Peyer's patch (tissue), 4 donors: ENCODE data around the gene TRAF5. TPM values are rescaled to one million over a fixed set of nuclear protein-coding genes. Genes with fewer than 3 reads are reported as not detected.
"Not testable (repeated sequence)": the region's sequence is repeated elsewhere in the genome, so short reads cannot be mapped to it uniquely, and the experiment has no call there.

ENCODE experiments used
- DNase-seq, 3 donors: peaks; one replicate each; pipeline ENCODE4 v3.0.0-alpha.2; 2017 to 2019
- H3K27ac ChIP-seq, 4 donors: fragments of 200-600 bp; sonication (generic); one replicate each; pipeline ENCODE4 v1.5.1; 2016 to 2019
- H3K27me3 ChIP-seq, 2 donors: fragments of 200-600 bp; sonication (generic); one replicate each; pipeline ENCODE4 v1.5.1; 2019
- H3K36me3 ChIP-seq, 3 donors: fragments of 200-600 bp; sonication (generic); one replicate each; pipeline ENCODE4 v1.5.1; 2016 to 2019
- H3K4me1 ChIP-seq, 4 donors: fragments of 200-600 bp; sonication (generic); one replicate each; pipeline ENCODE4 v1.5.1; 2016 to 2019
- H3K4me3 ChIP-seq, 4 donors: fragments of 200-600 bp; sonication (generic); 1 replicate in 3 of 4; 2 replicates in 1 of 4; pipeline ENCODE4 v1.5.1; 2016 to 2019; ENCODE audit warnings: mild to moderate bottlenecking in 1 of 4
- H3K9me3 ChIP-seq, 4 donors: fragments of 200-600 bp; sonication (generic); one replicate each; pipeline ENCODE4 v1.5.1; 2016 to 2019; ENCODE audit warnings: mild to moderate bottlenecking in 1 of 4
- POLR2A ChIP-seq, 2 donors: fragments of 450-650 bp; IDR thresholded peaks; one replicate each; pipeline ENCODE4 v1.5.1; 2017; ENCODE audit warnings: antibody characterized with exemption in 2 of 2, mild to moderate bottlenecking in 2 of 2, moderate library complexity in 2 of 2
- total RNA-seq, 4 donors: library from RNA; depleted of rRNA; stranded (reverse); fragments of >200 nt; gene quantifications; one replicate each; pipeline ENCODE4 v1.1.0, GENCODE V29; 2016
- TF ChIP-seq, protein P1 (sequence below), 6 experiments: fragments of 450-650 bp in 4 of 6; fragments of 200-600 bp in 2 of 6; sonication (generic) in 1 of 6; IDR thresholded peaks; one replicate each; pipeline ENCODE4 v1.5.1; 2017 to 2019; ENCODE audit warnings: antibody characterized with exemption in 6 of 6, mild to moderate bottlenecking in 3 of 6, moderate library complexity in 1 of 6

TRAF5 gene
- total RNA-seq, 4 donors from 2014 or later: 10.9 to 98.2 (median 24.9) TPM

DNA sequence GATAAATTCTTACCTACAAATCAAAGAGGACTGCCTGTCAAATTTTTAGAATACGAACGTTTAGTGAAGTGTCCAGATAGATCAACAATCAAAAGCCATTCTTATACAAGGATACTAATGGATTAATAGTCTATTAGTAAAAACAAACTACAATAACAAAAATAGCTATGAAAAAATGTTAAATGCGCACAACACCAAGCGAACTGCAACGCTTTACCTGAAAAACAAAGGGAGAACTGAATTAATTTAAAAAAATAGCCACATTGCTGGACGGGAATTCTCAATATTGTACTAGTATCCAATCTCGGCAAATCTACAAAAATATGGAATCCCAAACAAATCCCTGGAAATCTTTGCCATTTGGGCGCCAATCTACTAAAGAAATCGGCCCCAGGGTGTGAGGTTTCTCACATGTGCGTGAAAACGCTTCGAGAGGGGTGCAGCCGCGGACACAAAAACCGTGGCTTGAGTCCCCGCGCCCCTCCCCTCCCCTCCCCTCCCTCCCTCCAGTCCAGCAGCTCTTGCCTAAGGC lies 55.6 kb downstream of the TRAF5 start:
- H3K27ac ChIP-seq: peak overlapping the region; percentile 91 to 97 (median 92)
- no peaks in the 10 kb centered on the region for H3K9me3 ChIP-seq
- no peak for DNase-seq
- TF ChIP-seq POLR2A (IDR thresholded peaks at IDR 0.05): no peak
- TF ChIP-seq, protein P1, sequence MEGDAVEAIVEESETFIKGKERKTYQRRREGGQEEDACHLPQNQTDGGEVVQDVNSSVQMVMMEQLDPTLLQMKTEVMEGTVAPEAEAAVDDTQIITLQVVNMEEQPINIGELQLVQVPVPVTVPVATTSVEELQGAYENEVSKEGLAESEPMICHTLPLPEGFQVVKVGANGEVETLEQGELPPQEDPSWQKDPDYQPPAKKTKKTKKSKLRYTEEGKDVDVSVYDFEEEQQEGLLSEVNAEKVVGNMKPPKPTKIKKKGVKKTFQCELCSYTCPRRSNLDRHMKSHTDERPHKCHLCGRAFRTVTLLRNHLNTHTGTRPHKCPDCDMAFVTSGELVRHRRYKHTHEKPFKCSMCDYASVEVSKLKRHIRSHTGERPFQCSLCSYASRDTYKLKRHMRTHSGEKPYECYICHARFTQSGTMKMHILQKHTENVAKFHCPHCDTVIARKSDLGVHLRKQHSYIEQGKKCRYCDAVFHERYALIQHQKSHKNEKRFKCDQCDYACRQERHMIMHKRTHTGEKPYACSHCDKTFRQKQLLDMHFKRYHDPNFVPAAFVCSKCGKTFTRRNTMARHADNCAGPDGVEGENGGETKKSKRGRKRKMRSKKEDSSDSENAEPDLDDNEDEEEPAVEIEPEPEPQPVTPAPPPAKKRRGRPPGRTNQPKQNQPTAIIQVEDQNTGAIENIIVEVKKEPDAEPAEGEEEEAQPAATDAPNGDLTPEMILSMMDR (IDR thresholded peaks at IDR 0.05): no peak
- no peaks in the 10 kb centered on the region for H3K27me3 ChIP-seq
- peaks cover 0 to 3% (median 0%) of the 10 kb centered on the region in 4 donors for H3K4me1 ChIP-seq
- H3K4me3 ChIP-seq: peak overlapping the region; percentile 48 to 80 (median 62)
- no peaks in the 10 kb centered on the region for H3K36me3 ChIP-seq

DNA sequence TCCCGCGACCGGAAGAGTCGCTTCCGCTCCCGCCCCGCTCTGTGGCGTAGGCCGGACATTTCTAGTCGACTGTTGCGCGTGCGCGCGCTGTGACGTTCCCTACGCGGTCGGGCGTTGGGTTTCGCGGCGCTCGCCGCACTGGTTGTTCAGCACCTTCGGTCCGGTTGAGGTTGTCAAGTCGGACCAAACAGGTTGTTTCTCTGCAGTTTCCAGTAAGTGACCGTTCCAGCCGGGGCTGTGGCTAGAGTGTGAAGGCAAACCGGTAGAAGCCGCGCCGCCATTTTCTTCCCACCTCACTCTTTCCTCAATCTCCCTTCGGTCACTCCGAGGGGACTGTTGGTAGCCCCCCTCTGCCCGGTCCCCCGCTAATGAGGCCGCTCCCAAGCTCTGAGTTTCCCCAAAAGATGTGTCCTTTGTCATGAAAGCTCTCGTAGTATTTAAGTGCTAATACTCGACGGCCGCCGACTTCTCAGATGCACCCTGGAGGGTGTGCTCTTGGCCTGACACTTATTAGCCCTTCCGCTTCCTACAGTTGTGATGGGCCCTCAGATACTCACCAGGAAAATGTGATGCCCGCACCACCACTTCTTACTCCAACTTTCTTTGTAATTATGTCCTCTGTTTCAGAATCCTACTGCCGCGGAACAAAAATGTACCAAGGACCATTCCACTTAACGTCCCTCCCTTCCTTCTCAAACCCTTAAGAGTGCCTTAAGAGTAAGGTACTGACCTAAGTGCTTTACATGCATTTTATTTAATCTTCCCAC lies 56.3 kb downstream of the TRAF5 start:
- H3K4me1 ChIP-seq: peaks cover 0 to 3% (median 0%) of the 10 kb centered on the region in 4 donors
- peak; percentile 85 to 97 (median 93) for DNase-seq
- peak overlapping the region; percentile 91 to 97 (median 92) for H3K27ac ChIP-seq
- no peaks in the 10 kb centered on the region for H3K27me3 ChIP-seq
- no peaks in the 10 kb centered on the region for H3K36me3 ChIP-seq
- H3K9me3 ChIP-seq: no peaks in the 10 kb centered on the region
- TF ChIP-seq, protein P1 (IDR thresholded peaks at IDR 0.05): peak in 1 of 6 experiments; percentile 6
- TF ChIP-seq POLR2A (IDR thresholded peaks at IDR 0.05): peak; percentile 88 to 95
- H3K4me3 ChIP-seq: peak overlapping the region; percentile 48 to 80 (median 62)

DNA sequence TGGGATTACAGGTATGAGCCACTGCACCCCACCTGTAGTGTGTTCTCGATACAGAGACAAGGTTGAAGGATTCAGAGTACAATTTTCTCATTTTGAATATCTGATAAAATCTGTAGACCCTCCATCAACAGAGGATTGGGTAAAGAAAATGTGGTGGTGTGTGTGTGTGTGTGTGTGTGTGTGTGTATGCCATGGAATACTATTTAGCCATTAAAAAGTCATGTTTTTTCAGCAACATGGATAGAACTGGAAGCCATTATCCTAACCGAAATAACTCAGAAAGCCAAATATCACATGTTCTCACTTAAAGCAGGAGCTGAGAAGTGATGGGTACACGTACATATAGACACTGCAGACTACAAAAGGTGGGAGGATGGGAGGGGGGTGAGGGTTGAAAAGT lies 57.9 kb downstream of the TRAF5 start:
- no peak overlapping the region for H3K4me3 ChIP-seq
- H3K27me3 ChIP-seq: no peaks in the 10 kb centered on the region
- TF ChIP-seq, protein P1 (IDR thresholded peaks at IDR 0.05): no peak
- no peak for TF ChIP-seq POLR2A (IDR thresholded peaks at IDR 0.05)
- no peaks in the 10 kb centered on the region for H3K9me3 ChIP-seq
- peaks cover 0 to 3% (median 0%) of the 10 kb centered on the region in 4 donors for H3K4me1 ChIP-seq
- no peaks in the 10 kb centered on the region for H3K36me3 ChIP-seq
- H3K27ac ChIP-seq: no peak overlapping the region
- DNase-seq: no peak

DNA sequence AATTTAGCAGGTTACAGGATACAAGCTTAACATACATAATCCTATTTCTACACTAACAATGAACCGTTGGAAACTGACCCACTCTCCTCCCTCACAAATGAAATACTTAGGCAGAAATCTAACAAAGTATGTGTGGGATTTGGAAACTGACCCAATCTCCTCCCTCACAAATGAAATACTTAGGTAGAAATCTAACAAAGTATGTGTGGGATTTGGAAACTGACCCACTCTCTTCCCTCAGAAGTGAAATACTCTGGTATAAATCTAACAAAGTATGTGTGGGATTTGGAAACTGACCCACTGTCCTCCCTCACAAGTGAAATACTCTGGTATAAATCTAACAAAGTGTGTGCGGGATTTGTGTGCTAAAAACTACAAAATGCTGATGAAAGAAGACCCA lies 60.3 kb downstream of the TRAF5 start:
- H3K4me1 ChIP-seq: peaks cover 0 to 3% (median 0%) of the 10 kb centered on the region in 4 donors
- DNase-seq: no peak
- H3K9me3 ChIP-seq: no peaks in the 10 kb centered on the region
- H3K36me3 ChIP-seq: no peaks in the 10 kb centered on the region
- no peaks in the 10 kb centered on the region for H3K27me3 ChIP-seq
- H3K4me3 ChIP-seq: no peak overlapping the region
- no peak overlapping the region for H3K27ac ChIP-seq
- TF ChIP-seq, protein P1 (IDR thresholded peaks at IDR 0.05): no peak
- TF ChIP-seq POLR2A (IDR thresholded peaks at IDR 0.05): no peak

DNA sequence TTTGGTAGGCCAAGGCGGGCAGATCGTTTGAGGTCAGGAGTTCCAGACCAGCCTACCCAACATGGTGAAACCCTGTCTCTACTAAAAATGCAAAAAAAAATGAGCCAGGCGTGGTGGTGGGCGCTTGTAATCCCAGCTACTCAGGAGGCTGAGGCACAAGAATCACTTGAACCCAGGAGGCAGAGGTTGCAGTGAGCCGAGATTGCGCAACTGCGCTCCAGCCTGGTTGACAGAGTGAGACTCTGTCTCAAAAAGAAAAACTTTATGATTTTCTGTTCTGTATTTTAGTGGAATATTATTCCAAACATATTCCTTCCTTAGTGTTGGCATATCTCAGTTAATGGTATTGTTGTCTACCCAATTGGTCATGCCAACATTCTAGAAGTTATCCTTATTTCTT lies 64.2 kb downstream of the TRAF5 start:
- not testable (repeated sequence) for H3K4me3 ChIP-seq, H3K36me3 ChIP-seq

DNA sequence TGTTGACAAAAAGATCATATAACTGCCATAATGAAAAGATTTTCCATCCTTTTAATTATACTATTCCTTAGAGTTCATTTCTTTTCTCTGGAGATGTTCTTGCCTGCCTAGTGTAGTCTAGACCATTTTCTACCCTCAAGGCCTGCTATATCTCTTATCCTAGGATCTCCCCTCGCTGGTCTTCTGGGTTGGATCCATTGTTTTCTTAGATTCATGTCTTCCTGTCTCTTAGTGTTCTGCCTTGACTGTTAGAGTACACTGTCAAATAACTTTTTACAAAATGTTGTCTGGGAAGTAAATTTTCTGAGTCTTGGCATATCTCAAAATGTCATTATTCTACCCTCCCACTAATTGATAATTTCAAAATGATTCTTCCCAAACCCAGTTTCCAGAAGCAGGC lies 66.6 kb downstream of the TRAF5 start:
- TF ChIP-seq, protein P1 (IDR thresholded peaks at IDR 0.05): no peak
- no peak for TF ChIP-seq POLR2A (IDR thresholded peaks at IDR 0.05)
- no peaks in the 10 kb centered on the region for H3K9me3 ChIP-seq
- H3K36me3 ChIP-seq: no peaks in the 10 kb centered on the region
- DNase-seq: no peak
- H3K4me3 ChIP-seq: no peak overlapping the region
- H3K27me3 ChIP-seq: no peaks in the 10 kb centered on the region
- H3K4me1 ChIP-seq: no peaks in the 10 kb centered on the region
- no peak overlapping the region for H3K27ac ChIP-seq

More for the DNA sequence above, 64.2 kb downstream of the TRAF5 start:
- not testable (repeated sequence) for H3K9me3 ChIP-seq, H3K27me3 ChIP-seq, H3K4me1 ChIP-seq, DNase-seq, H3K27ac ChIP-seq

DNA sequence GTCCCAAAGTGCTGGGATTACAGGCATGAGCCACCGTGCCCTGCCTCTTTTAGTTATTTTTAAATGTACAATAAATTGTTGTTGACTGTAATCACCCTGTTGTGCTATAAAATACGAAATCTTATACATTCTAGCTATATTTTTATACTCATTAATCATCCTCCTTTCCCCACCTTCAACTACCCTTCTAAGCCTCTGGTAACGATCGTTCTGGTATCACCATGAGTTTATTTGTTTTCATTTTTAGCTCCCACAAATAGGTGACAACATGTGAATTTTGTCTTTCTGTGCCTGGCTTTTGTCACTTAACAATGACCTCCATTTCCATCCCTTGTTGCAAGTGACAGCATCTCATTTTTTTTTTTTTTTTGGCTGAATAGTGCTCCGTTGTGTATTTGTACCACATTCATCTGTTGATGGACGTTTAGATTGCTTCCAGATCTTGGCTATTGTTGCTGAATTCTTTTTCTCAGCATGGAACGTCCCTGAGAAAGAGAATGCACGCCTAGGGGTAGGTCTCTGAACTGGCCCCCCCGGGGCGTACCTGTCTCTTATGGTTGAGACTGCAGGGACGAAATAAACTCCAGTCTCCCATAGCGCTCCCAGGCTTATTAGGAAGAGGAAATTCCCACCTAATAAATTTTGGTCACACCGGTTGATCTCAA lies 71.8 kb downstream of the TRAF5 start:
- H3K9me3 ChIP-seq, H3K4me3 ChIP-seq, H3K4me1 ChIP-seq, DNase-seq, H3K27ac ChIP-seq, H3K27me3 ChIP-seq, H3K36me3 ChIP-seq: not testable (repeated sequence)

DNA sequence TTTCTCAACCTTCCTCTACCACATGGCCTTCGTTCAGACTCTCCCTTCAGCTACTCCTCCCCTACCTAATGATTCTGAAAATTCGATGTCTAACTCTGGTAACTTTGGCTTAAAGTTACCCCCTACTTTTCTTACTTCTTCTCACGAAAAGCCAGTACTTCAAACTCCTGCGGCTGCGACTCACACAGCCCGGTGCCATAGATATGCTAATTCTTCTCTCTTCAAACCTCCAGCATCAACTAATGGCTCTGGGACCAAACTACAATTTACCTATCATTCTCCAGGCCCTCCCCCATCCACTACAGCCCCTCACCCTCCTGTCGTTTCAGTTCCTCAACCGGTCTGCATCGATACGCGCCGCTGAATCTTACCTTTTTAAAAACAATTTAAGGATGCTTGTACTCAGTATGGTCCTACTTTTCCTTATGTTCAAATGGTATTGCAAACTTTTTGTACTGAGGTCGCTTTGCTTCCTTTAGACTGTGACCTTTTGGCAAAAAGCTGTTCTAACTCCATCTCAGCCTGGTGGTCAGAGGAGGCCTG lies 73.3 kb downstream of the TRAF5 start:
- H3K27me3 ChIP-seq, H3K4me3 ChIP-seq, H3K36me3 ChIP-seq, H3K4me1 ChIP-seq, H3K9me3 ChIP-seq: not testable (repeated sequence)
- peak overlapping the region in 1 of 4 donors; percentile 48 for H3K27ac ChIP-seq
- peak in 1 of 3 donors; percentile 60 for DNase-seq
